SU-DHL-6 (cell line): ENCODE data around the gene CMKLR1.

ENCODE experiments used
- H2AFZ ChIP-seq: fragments of 200-600 bp; sonication (generic); 2 replicates; pipeline ENCODE4 v1.6.1; 2014; ENCODE audit warnings: low read depth, mild to moderate bottlenecking, moderate library complexity, mixed read lengths, antibody characterized with exemption, low read length; ENCODE audit not compliant: severe bottlenecking
- H3F3A ChIP-seq: fragments of 200-600 bp; shearing (Covaris generic); 2 replicates; pipeline ENCODE4 v1.6.0; 2016; ENCODE audit warnings: antibody characterized with exemption, mild to moderate bottlenecking; ENCODE audit not compliant: insufficient read depth
- H3K27ac ChIP-seq: fragments of 200-600 bp; sonication (generic); 2 replicates; pipeline ENCODE4 v1.5.1; 2016; ENCODE audit warnings: low read depth, mild to moderate bottlenecking, low read length, moderate library complexity, mixed read lengths
- H3K27me3 ChIP-seq: fragments of 200-600 bp; sonication (generic), shearing (Covaris generic); 2 replicates; pipeline ENCODE4 v1.6.0; 2014; ENCODE audit warnings: mild to moderate bottlenecking, low read length
- H3K36me3 ChIP-seq: fragments of 200-600 bp; sonication (generic); 2 replicates; pipeline ENCODE4 v1.6.1; 2014; ENCODE audit warnings: mild to moderate bottlenecking, low read length, mixed read lengths
- H3K4me2 ChIP-seq: fragments of 300-600, 200-600 bp; shearing (Covaris generic), sonication (generic); 2 replicates; pipeline ENCODE4 v1.6.0; 2014; ENCODE audit warnings: low read length, low read depth, mild to moderate bottlenecking; ENCODE audit not compliant: poor library complexity, severe bottlenecking
- H3K4me3 ChIP-seq: fragments of 200-600 bp; sonication (generic); 2 replicates; pipeline ENCODE4 v1.5.1; 2014; ENCODE audit warnings: antibody characterized with exemption, low read length, mild to moderate bottlenecking, mixed read lengths; ENCODE audit not compliant: insufficient read depth, poor library complexity, severe bottlenecking
- H3K79me2 ChIP-seq: fragments of 200-600 bp; sonication (generic); 2 replicates; pipeline ENCODE4 v1.6.1; 2014; ENCODE audit warnings: mild to moderate bottlenecking, low read length, moderate library complexity; ENCODE audit not compliant: insufficient read depth
- H3K9ac ChIP-seq: fragments of 200-600 bp; sonication (generic); 2 replicates; pipeline ENCODE4 v1.7.0; 2014; ENCODE audit warnings: mild to moderate bottlenecking, low read length
- H3K9me2 ChIP-seq: fragments of 200-600 bp; sonication (generic); replicated peaks from 2 replicates; pipeline ENCODE4 v1.6.1; 2014; ENCODE audit warnings: low read length; ENCODE audit not compliant: insufficient read depth
- H3K9me3 ChIP-seq: fragments of 200-600 bp; sonication (generic); 2 replicates; pipeline ENCODE4 v1.6.1; 2014; ENCODE audit warnings: low read length, mixed read lengths; ENCODE audit not compliant: insufficient read depth
- H4K20me1 ChIP-seq: fragments of 200-600 bp; sonication (generic); 2 replicates; pipeline ENCODE4 v1.6.1; 2014; ENCODE audit warnings: low read depth, mild to moderate bottlenecking, antibody characterized with exemption, low read length, moderate library complexity, mixed read lengths
- CTCF ChIP-seq: fragments of 200-600 bp; sonication (generic); IDR thresholded peaks from one replicate; pipeline ENCODE4 v1.5.1; 2017; ENCODE audit warnings: antibody characterized with exemption, mild to moderate bottlenecking, low read length, moderate library complexity; ENCODE audit not compliant: insufficient read depth, poor library complexity, severe bottlenecking
- EZH2phosphoT487 ChIP-seq: fragments of 200-600 bp; sonication (generic), shearing (Covaris generic); conservative IDR thresholded peaks from 2 replicates; pipeline ENCODE4 v1.6.1; 2018; ENCODE audit warnings: mild to moderate bottlenecking, antibody characterized with exemption, low read length, moderate library complexity, mixed read lengths

The CMKLR1 gene

GRCh38 chr12:108238474-108238873 is 100.6 kb downstream of the CMKLR1 start:
- no peaks in the 10 kb centered on the region for H3K36me3 ChIP-seq
- no peaks in the 10 kb centered on the region for H3F3A ChIP-seq
- H3K79me2 ChIP-seq = no peaks in the 10 kb centered on the region
- no peak overlapping the region for H3K27ac ChIP-seq
- H3K4me3 ChIP-seq = no peak overlapping the region
- no peak overlapping the region for H3K4me2 ChIP-seq
- H3K9me3 ChIP-seq = no peaks in the 10 kb centered on the region
- H4K20me1 ChIP-seq = no peaks in the 10 kb centered on the region
- H3K9ac ChIP-seq = no peak overlapping the region
- no peak overlapping the region for H2AFZ ChIP-seq
- no peak for TF ChIP-seq EZH2phosphoT487
- TF ChIP-seq CTCF = no peak
- H3K9me2 ChIP-seq = no peaks in the 10 kb centered on the region
- no peaks in the 10 kb centered on the region for H3K27me3 ChIP-seq
